PC-9 (cell line): ENCODE data around the gene ARHGEF17. TPM values are rescaled to one million over a fixed set of nuclear protein-coding genes. Genes with fewer than 3 reads are reported as not detected.
A peak's percentile ranks its signal among the peaks of the same experiment; 100 is the strongest.

Source experiments
- BruUV-seq: library from RNA; stranded (reverse); fragments of 400-500 nt; replicated peaks from 2 replicates; lab custom pipeline; 2021; lab: Mats Ljungman, UMichigan
- CTCF ChIA-PET: fragments of 300-600 bp; sonication (Branson Sonifier 250); formaldehyde crosslinking; loops from one replicate; lab custom pipeline; 2022; ENCODE audit warnings: antibody characterized with exemption; lab: Charles Lee
- POLR2A ChIA-PET: fragments of 300-600 bp; sonication (Branson Sonifier 250); formaldehyde crosslinking; loops from one replicate; lab custom pipeline; 2022; ENCODE audit warnings: antibody characterized with exemption; ENCODE audit not compliant: unreplicated experiment; lab: Charles Lee
- DNase-seq, 2 experiments: peaks; one replicate each; pipeline versions ENCODE4 v3.0.0 to v3.0.0-alpha.2; 2015 to 2022; ENCODE audit warnings: mixed read lengths in 1 of 2
- H2AFZ ChIP-seq: fragments of 200-600 bp; sonication (generic); 2 replicates; pipeline ENCODE4 v1.8.1; 2017; ENCODE audit warnings: antibody characterized with exemption
- H3F3A ChIP-seq: fragments of 200-600 bp; sonication (generic); 2 replicates; pipeline ENCODE4 v1.8.1; 2017; ENCODE audit warnings: antibody characterized with exemption, mild to moderate bottlenecking, low read depth; ENCODE audit not compliant: insufficient read depth
- H3K27ac ChIP-seq: fragments of 200-600 bp; sonication (generic); 2 replicates; pipeline ENCODE4 v1.6.1; 2016; ENCODE audit warnings: mixed run types
- H3K27me3 ChIP-seq: fragments of 200-600 bp; sonication (generic); 2 replicates; pipeline ENCODE4 v1.6.1; 2016; ENCODE audit warnings: low read depth, mixed run types; ENCODE audit not compliant: insufficient read depth
- H3K36me3 ChIP-seq: fragments of 200-600 bp; sonication (generic); 2 replicates; pipeline ENCODE4 v1.6.1; 2016; ENCODE audit warnings: low read depth, mixed run types
- H3K4me1 ChIP-seq: fragments of 200-600 bp; sonication (generic); replicated peaks from 2 replicates; pipeline ENCODE4 v1.6.1; 2016; ENCODE audit warnings: mixed run types; ENCODE audit not compliant: insufficient read depth
- H3K4me2 ChIP-seq: fragments of 200-600 bp; sonication (generic); 2 replicates; pipeline ENCODE4 v1.6.1; 2017; ENCODE audit warnings: mixed run types
- H3K4me3 ChIP-seq: fragments of 200-600 bp; sonication (generic); 2 replicates; pipeline ENCODE4 v1.6.1; 2016; ENCODE audit warnings: mixed run types
- H3K79me2 ChIP-seq: fragments of 200-600 bp; sonication (generic); 2 replicates; pipeline ENCODE4 v1.6.1; 2017; ENCODE audit warnings: low read depth, mixed run types
- H3K9me2 ChIP-seq: fragments of 200-600 bp; sonication (generic); 2 replicates; pipeline ENCODE4 v1.8.1; 2017; ENCODE audit warnings: mild to moderate bottlenecking; ENCODE audit not compliant: insufficient read depth
- H3K9me3 ChIP-seq: fragments of 200-600 bp; sonication (generic); 2 replicates; pipeline ENCODE4 v1.8.1; 2016; ENCODE audit warnings: low read depth; ENCODE audit not compliant: insufficient read depth
- H4K20me1 ChIP-seq: fragments of 200-600 bp; sonication (generic); 2 replicates; pipeline ENCODE4 v1.8.1; 2017; ENCODE audit not compliant: insufficient read depth
- EZH2 ChIP-seq: fragments of 200-600 bp; sonication (generic); IDR thresholded peaks from 2 replicates; pipeline ENCODE4 v1.8.0; 2017; ENCODE audit warnings: antibody characterized with exemption, low read depth
- intact Hi-C: fragments of 100-400 bp; cut with micrococcal nuclease; formaldehyde crosslinking; loops from one replicate; pipeline ENCODE4 v1.10.0; 2022; ENCODE audit not compliant: unreplicated experiment
- total RNA-seq: library from RNA; stranded (reverse); gene quantifications from 2 replicates; pipeline ENCODE4 v1.2.3, GENCODE V29; 2021
- TF ChIP-seq, protein P1 (sequence below): fragments of 200-600 bp; sonication (generic); conservative IDR thresholded peaks from 2 replicates; pipeline ENCODE4 v1.6.1; 2017; ENCODE audit warnings: mixed run types, antibody characterized with exemption, mild to moderate bottlenecking, moderate library complexity

Gene ARHGEF17
- total RNA-seq, 1 experiment from 2014 or later, result 56.9 TPM

DNA sequence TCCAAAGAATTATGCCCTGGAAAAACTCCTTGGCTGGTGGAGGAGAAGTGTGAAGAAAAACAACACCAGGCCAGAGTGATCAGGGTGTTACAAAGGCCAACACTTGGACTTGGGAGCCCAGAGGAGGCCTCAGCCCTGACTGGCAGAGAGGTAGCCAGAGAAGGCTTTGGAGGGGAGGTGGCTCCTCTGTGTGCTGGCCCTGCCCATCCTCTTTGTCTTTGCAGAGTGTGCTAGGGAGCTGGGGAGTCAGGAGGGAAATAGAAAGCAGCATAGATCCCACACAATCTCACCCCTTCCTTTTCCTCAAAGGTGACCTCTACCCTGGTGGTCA lies 48.0 kb upstream of the ARHGEF17 start:
- DNase-seq, result no peak
- Histone ChIP-seq H3K79me2 (no peaks in the 10 kb centered on the region), H3K27ac (peak overlapping the region; percentile 96; the same call in 1 of the 2 replicates), H3K4me2 (no peak overlapping the region), H3K4me1 (peaks cover 65% of the 10 kb centered on the region), H3K9me3 (no peaks in the 10 kb centered on the region), H3K9me2 (no peaks in the 10 kb centered on the region), H2AFZ (no peak overlapping the region), H3K27me3 (no peaks in the 10 kb centered on the region), H3F3A (peaks cover 59% of the 10 kb centered on the region), H3K36me3 (no peaks in the 10 kb centered on the region), H4K20me1 (no peaks in the 10 kb centered on the region), H3K4me3 (no peak overlapping the region)
- intact Hi-C loops, result no loop called here
- BruUV-seq, result no TSS peak
- CTCF ChIA-PET, result no interaction called here
- no peak for TF ChIP-seq EZH2
- TF ChIP-seq, protein P1, sequence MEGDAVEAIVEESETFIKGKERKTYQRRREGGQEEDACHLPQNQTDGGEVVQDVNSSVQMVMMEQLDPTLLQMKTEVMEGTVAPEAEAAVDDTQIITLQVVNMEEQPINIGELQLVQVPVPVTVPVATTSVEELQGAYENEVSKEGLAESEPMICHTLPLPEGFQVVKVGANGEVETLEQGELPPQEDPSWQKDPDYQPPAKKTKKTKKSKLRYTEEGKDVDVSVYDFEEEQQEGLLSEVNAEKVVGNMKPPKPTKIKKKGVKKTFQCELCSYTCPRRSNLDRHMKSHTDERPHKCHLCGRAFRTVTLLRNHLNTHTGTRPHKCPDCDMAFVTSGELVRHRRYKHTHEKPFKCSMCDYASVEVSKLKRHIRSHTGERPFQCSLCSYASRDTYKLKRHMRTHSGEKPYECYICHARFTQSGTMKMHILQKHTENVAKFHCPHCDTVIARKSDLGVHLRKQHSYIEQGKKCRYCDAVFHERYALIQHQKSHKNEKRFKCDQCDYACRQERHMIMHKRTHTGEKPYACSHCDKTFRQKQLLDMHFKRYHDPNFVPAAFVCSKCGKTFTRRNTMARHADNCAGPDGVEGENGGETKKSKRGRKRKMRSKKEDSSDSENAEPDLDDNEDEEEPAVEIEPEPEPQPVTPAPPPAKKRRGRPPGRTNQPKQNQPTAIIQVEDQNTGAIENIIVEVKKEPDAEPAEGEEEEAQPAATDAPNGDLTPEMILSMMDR, result no peak
- POLR2A ChIA-PET, result no interaction called here

DNA sequence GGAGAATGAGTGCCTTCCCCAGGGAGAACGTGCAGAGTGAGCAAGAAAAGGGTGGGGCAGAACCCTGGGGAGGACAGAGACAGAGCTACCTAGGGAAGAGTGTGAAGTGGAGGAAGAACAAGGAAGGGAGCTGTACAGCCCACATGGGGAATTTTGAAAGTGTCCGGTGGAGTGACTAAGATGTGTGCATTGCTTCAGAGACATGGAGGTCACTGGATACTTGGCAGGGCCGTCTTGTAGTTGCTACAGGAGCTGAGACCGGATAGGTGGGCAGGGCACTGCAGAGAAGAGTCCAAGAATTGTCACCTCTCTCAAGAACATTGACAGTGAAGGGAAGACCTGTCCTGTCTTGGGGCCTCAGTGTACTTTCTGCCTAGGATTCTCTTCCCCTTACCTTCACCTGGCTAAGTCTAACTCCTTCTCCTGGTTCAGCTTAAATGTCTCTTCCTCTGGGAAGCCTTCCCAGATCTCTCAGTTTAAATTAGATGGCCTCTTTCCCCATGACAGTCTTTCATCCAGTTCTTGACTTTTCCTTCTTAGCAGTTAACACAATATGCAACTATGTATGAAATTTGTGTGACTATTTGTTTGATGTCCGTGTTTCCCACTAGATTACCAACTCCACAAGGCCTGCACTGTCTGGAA lies 45.1 kb upstream of the ARHGEF17 start:
- H4K20me1 ChIP-seq, result no peaks in the 10 kb centered on the region
- H3K27me3 ChIP-seq, result no peaks in the 10 kb centered on the region
- no peaks in the 10 kb centered on the region for H3K36me3 ChIP-seq
- peak overlapping the region; percentile 32 for H3K4me2 ChIP-seq
- no peaks in the 10 kb centered on the region for H3K9me3 ChIP-seq
- peak; percentile 45 to 90 for DNase-seq
- TF ChIP-seq, protein P1, result no peak
- no peak for TF ChIP-seq EZH2
- H3K9me2 ChIP-seq, result no peaks in the 10 kb centered on the region
- intact Hi-C loops, result no loop called here
- no TSS peak for BruUV-seq
- H3K79me2 ChIP-seq, result no peaks in the 10 kb centered on the region
- peaks cover 39% of the 10 kb centered on the region for H3F3A ChIP-seq
- ChIA-PET POLR2A (interaction anchor here (0.5 to 0.6 kb wide), 2 partner anchors 14 to 772 kb away, joined by 3 to 4 read pairs; no protein-coding TSS in a partner anchor), CTCF (interaction anchor here (0.7 to 0.8 kb wide), 2 partner anchors 83 to 538 kb away, joined by 3 to 4 read pairs; no protein-coding TSS in a partner anchor)
- peak overlapping the region; percentile 61 for H3K27ac ChIP-seq
- no peak overlapping the region for H2AFZ ChIP-seq
- no peak overlapping the region for H3K4me3 ChIP-seq
- H3K4me1 ChIP-seq, result peaks cover 57% of the 10 kb centered on the region

DNA sequence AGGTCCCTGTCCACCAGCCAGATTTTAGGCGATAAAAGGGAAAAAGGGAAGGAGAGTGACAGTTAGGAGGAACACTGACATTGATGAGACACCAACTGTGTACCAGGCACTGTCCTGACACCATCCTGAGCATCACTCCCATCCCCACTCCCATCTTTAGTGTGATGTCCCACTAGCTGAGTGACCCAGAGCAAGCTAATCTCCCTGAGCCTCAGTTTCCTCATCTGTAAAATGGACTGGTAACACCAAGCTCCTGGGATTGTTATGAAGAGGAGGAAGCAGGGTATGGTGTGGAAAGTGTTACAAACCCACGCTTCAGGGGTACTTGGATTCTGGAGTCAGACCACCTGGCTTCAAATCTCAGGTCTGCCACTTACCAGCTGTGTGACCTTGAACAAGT lies 44.4 kb upstream of the ARHGEF17 start:
- TF ChIP-seq, protein P1, result no peak
- TF ChIP-seq EZH2, result no peak
- Histone ChIP-seq H4K20me1 (no peaks in the 10 kb centered on the region), H3K27me3 (no peaks in the 10 kb centered on the region), H2AFZ (no peak overlapping the region), H3K4me1 (peaks cover 55% of the 10 kb centered on the region), H3K4me3 (no peak overlapping the region), H3K79me2 (no peaks in the 10 kb centered on the region), H3F3A (peaks cover 33% of the 10 kb centered on the region), H3K36me3 (no peaks in the 10 kb centered on the region), H3K27ac (peak overlapping the region; percentile 61), H3K9me3 (no peaks in the 10 kb centered on the region), H3K4me2 (peak overlapping the region; percentile 32; the same call in 1 of the 2 replicates), H3K9me2 (no peaks in the 10 kb centered on the region)
- DNase-seq, result no peak
- ChIA-PET POLR2A (no interaction called here), CTCF (no interaction called here)
- BruUV-seq, result no TSS peak
- intact Hi-C loops, result no loop called here
